Activated CD8-positive, alpha-beta memory T cell treated with anti-CD3 and anti-CD28 coated beads, Interleukin-2, amount 50 U/mL, for 4 hours (primary cell): ENCODE measurements around the gene OSBPL5.
A peak's percentile ranks its signal among the peaks of the same experiment; 100 is the strongest.
"Not testable (repeated sequence)": the region's sequence is repeated elsewhere in the genome, so short reads cannot be mapped to it uniquely, and the experiment has no call there.

ENCODE experiments used
- DNase-seq: peaks from one replicate; pipeline ENCODE4 v3.0.0-alpha.2; 2020

Gene OSBPL5

DNA sequence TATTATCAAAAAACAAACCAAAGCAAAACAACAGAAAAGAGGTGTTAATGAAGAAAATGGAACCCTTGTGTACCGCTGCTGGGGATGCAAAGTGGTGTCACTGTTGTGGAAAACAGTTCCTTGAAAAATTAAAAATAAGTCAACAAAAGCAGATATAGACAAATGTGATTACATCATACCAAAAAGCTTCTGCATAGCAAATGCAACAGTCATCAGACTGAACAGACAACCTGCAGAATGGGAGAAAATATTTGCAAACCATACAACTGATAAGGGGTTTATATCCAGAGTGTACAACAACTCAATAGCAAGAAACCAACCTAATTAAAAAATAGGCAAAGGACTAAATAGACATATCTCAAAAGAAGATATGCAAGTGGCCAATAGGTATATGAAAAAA is 85.0 kb downstream of the OSBPL5 start:
- DNase-seq = no peak

DNA sequence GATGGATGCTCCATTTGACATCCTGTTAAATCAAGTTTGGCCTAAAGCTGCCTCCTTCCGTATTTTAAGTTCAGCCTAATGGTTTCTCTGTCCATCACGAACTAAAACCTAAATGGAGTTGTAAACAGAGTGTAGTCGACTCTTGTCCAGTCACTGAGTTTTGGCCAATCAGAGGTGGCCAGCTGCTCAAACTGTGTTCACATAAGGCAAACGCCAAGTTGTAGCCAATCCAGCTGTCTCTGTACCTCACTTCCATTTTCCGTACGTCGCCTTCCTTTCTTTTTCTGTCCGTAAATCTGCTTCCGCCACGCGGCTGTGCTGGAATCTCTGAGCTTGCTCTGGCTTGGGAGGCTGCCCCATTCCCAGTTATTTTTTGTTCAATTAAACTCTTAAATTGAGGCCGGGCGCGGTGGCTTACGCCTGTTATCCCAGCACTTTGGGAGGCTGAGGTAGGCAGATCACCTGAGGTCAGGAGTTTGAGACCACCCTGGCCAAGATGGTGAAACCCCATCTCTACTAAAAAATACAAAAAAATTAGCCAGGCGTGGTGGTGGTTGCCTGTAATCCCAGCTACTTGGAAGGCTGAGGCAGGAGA is 87.2 kb downstream of the OSBPL5 start:
- DNase-seq = no peak

DNA sequence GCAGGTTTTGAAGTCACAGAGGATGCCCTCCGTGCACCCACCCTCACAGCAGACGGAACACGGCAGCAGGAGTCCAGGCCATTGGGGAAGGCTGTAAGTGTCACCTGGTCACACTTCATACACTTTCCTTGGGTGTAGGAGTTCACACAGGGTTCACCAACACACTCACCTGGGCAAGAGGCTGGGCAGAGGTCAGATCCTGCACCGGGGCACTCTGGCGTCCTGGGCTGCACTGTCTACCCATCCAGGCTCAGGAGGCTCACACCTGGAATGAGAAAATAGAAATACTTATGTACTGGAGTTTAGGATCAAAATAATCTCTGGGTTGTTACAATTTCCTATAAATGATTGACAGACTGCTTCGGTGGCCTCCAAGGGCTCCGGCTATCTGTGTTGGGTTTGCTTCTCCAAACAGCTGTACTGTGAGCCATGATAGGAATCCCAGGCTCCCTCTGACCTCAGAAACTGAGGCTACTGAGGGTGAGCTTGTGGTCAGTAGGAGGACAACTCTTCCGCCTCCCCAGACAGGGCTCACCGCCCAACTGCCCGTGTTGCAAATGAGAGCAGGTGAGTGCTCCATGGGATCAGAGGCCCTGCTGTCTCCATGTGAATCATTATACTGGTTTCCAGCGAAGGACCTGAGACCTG is 87.8 kb downstream of the OSBPL5 start:
- DNase-seq = no peak

DNA sequence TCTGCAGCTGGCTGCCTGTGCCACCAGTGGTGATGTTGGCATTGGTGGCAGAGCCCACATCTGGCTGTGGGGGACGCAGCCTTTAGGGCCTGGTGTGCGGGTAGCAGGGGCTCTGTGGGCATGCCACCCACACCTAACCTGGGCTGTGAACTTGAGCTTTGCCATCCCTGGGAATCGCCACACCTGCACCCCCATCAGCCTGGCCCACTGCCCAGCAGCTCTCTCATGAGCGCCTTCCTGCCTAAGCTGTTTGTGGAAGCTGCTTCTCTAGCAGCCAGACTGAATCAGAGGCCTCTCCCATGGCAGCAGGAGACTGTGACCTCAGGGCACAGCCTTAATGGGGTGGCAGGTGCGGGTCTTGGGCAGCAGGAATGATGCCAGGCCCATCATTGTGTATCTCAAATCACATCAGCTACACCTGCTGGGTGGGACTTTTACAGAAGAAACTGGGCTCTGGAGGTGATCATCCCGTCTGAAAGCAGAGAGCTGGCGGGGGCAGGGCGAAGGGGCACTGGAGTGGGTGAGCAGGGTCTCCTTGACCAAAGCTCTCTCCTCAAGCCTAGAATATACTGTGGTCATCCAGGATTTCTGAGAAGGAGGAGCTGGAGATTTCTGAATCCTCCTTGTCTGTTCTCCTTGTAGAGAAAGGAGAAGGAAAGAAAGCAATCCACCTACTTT is 90.1 kb downstream of the OSBPL5 start:
- no peak for DNase-seq

DNA sequence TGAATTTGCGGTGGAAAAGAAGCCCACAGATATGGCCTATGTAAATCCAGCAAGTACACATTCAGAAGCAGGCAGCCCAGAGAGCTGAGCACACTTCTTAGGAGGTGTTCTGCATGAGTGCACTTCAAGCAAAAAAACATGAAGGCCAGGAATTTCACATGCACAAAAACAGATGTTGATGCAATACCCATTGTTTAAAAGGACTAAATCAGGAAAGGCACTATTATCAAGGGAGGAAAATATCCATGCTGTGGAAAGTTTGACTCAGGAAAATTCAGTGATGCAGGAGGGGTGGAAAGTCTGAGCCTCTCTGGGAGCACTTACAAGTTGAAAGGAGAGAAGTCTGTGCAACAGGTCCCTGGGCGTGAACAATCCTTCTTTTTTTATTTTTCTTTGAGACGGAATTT is 92.1 kb downstream of the OSBPL5 start:
- DNase-seq = no peak

DNA sequence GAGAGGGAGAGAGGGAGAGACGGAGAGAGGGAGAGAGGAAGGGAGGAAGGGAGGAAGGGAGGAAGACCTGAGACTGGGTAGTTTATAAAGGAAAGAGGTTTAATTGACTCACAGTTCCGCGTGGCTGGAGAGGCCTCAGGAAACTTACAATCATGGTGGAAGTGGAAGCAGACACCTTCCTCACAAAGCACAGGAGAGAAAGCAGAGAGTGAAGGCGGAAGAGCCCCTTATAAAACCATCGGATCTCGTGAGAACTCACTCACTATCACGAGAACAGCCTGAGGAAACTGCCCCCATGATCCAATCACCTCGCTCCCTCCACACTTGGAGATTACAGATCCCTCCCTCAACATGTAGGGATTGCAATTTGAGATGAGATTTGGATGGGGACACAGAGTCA is 95.7 kb downstream of the OSBPL5 start:
- DNase-seq = no peak

DNA sequence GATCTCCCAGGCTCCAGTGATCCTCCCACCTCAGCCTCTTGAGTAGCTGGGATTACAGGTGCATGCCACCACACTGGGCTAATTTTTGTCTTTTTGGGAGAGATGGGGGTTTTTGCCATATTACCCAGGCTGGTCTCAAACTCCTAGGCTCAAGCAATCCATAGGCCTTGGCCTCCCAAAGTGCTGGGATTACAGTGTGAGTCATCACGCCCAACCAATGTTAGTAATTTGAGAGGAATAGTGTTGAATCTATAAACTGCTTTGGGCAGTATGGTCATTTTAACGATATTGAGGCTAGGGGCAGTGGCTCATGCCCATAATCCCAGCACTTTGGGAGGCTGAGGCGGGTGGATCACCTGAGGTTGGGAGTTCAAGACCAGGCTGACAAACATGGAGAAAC is 98.8 kb downstream of the OSBPL5 start:
- not testable (repeated sequence) for DNase-seq

DNA sequence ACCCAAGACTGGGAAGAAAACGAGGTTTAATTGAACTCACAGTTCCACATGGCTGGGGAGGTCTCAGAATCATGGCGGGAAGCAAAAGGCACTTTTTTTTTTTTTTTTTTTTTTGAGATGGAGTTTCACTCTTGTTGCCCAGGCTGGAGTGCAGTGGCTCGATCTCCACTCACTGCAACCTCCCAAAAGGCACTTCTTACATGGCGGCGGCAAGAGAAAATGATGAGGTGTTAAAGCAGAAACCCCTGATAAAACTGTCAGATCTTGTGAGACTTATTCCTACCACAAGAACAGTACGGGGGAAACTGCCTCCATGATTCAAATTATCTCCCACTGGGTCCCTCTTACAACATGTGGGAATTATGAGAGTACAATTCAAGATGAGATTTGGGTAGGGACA is 100.4 kb downstream of the OSBPL5 start:
- DNase-seq = not testable (repeated sequence)

DNA sequence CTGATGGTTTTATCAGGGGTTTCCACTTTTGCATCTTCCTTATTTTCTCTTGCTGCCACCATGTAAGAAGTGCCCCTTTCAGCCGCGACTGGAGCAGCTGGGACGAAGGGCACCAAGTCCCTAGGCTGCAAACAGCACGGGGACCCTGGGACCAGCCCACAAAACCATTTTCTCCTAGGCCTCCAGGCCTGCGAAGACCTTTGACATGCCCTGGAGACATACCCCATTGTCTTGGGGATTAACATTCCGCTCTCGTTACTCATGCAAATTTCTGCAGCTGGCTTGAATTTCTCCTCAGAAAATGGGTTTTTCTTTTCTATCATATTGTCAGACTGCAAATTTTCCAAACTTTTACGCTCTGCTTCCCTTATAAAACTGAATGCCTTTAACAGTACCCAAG is 101.2 kb downstream of the OSBPL5 start:
- not testable (repeated sequence) for DNase-seq

DNA sequence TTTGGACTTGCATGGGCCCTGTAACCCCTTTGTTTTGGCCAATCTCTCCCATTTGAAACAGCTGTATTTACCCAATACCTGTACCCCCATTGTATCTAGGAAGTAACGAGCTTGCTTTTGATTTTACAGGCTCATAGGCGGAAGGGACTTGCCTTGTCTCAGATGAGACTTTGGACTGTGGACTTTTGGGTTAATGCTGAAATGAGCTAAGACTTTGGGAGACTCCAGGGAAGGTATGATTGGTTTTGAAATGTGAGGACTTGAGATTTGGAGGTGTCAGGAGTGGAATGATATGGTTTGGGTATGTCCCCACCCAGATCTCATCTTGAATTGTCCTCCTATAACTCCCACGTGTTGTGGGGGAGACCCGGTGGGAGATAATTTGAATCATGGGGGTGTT is 101.7 kb downstream of the OSBPL5 start:
- DNase-seq = not testable (repeated sequence)

DNA sequence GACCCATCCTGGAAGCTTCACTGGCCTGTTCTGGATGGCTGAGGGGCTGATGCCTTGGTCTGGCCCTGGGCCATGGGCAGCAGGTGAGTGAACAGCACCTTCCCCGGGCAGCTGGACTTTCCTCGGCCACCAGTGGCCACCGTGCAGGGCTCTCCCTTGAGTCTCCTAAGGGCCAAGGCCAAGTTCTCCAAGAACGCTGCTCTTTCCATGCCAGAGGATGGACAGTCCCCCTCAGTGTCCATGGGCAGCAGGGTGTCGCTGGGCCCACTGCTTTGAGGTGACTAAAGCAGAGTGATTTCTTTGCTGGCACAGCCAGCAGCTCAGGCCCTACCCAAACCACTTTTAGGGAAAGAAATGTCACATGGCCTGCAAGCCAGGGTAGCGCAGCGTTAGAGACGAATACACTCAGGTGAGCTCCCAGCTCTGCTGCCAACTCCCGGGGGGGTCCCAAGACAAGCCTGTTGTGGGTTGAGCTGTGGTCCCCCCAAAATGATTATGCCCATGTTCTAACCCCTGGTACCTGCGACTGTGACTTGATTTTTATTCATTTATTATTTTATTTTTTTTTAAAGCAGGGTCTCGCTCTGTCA is 104.6 kb downstream of the OSBPL5 start:
- DNase-seq = no peak

DNA sequence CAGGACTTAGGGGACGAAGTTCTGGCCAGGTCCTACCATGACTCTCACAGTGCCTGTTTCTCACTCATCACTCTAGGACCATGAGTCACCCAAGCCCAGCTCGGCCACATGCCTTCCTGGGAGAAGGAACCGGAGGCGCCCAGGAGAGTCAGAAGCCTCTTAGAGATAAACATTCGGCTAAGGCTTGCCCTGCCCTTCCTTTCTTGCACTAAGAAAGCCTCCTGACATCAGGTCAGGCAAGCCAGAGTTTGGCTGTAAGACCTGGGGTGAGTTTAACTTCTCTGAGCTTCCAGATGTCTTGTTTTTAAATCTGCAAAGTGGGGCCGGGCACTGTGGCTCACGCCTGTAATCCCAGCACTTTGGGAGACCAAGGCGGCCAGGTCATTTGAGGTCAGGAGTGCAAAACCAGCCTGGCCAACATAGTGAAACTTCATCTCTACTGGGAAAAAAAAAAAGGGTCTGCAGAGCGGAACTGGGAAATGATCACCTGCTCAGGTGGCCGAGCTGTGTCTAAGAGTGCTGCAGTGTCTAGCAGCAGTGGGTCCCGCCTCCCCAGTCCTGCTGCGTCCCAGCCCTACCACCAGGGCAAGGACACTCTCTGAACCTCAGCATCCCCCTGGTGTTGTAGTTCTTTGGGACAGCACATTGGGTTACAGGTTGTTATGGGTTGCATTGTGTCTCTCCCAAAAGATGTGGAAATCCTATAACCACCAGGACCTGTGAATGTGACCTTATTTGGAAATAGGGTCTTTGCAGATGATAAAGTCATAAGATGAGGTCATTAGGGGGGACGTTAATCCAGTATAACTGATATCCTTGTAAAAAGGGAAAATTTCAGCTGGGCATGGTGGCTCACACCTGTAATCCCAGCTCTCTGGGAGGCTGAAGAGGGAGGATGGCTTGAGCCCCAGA is 106.1 kb downstream of the OSBPL5 start:
- DNase-seq = no peak

DNA sequence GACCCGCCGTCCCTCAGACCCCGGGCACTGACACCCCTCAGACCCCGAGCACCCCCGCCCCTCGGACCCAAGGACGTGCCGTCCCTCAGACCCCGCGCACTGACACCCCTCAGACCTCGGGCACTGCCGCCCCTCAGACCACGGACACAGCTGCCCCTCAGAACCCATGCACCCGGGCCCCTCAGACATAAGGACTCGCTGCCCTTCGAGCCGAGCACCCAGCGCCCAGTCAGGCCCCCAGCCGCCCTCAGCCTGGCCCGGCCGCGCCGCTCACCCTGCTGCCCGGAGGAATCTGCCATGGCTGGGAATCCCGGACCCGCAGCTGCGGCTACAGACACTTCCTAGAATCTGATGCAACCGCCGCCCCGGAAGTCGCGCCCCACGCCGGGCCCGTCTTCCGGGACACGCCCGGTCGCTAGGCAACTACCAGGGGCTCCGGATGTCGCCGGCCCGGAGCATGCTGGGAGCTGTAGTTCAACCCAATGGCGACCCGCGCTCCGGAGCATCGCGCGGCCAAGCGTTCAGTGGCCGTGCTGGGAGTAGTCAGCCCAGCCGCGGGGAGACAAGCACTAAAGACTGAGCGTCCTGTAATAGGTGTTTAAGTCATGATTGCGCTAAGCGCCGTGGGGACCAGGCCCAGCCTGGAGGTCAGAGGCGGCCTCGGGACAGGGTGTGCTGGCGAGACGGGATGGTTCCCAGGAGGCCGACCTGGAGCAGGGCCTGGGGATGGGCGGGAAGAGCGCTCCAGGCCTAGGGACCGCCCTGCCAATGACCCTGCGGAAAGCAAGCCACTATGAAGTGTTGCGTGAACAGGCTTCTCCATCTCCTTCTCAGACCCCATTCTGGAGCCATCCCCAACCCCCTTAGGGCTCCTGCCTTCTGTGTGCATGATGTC is 107.8 kb downstream of the OSBPL5 start, which contains the start of gene CARS1:
CARS1 (minus strand) TSS at position 355 of the 895 bp plus-strand sequence; CDS start at position 299, 56 bp downstream.
- peak; percentile 95 for DNase-seq

DNA sequence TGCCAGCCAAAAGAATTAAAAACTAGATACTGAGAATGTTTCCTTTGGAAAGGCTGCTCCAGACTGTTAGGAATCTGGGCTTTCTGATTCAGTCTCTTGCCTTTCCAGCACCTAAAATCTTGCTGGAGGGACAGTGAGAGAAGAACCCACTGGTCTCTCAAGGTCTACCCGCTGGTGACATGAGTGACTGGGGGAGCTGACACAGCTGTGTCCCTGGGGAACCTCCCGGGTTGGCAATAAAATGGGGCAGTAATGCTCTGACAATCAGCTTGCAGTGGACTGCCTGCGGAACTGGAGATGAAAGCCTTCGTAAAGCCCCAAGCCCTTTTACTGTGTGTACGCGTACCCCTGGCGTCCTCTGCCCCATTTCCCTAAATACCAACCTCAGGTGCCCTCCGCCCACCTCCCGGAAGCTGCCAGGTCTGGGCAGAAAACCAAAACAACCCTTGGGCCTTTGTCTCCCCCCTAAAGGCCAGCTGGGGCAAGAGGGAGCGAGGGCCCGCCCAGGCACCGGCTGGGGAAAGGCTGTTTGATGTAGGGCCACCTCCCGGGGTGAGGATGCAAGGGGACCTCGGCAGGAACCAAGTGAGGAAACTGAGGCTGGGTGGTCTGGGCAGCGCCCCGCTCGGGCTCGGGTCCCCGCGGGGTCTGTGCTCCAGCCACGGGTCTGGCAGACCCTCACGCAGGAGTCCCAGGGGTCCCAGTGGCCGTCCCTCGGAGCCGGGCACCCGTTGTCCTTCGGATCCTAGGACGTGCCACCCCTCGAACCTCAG is 108.6 kb downstream of the OSBPL5 start:
- peak; percentile 29 for DNase-seq

DNA sequence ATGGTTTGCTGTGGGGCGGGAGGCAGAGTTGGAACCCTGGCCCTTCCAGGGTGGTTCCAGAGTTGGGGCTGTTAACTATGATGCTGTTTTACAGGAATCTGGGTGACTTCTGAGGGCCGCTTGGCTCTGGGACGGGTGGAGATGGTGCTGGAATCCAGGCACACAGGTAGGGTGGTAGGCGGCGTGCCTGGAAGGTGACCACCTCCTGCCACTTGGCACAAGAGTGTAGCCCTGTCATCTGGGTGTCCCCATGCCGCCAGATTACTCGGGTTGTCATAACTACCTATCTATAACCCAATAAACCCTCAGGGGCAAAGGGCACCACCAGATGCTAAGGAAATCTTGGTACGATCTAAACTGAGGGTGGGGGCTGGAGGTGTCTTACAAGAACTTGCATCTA is 109.2 kb downstream of the OSBPL5 start:
- no peak for DNase-seq

DNA sequence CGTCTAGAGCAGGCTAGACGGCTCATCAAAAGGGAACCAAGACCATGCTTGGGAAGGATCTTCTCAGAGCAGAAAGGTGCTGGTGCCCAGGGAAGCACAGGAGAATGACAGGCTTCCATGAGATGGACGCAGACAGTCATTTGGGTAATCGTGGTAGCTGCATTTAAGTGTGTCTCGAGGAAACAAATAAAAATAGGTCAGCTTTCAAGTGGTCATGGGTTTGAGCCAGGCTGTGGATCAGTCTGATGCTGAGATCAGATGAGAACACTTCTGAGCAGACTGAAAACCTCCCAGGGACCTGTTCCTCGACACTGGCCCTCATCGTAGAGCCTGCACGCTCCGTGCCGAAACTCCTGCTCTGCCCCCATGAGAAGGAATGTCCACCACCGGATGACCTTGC is 112.5 kb downstream of the OSBPL5 start:
- DNase-seq = no peak

DNA sequence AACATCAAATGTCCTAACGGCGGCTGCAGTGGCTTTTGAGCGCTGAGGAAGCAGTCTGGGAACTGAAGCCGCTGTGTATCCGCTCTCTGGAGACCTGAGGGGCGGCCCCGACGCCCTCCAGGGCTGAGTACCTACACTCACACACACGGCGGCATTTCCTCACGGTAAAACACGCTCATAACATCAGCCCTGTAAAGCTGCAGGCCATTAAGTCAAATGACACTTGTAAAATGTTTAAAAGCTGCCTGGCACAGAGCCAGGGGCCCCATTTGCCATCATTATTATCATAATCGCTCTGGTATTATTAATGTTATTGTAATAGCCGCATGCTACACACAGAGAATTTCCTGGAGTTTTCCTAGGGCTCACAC is 113.0 kb downstream of the OSBPL5 start:
- no peak for DNase-seq

DNA sequence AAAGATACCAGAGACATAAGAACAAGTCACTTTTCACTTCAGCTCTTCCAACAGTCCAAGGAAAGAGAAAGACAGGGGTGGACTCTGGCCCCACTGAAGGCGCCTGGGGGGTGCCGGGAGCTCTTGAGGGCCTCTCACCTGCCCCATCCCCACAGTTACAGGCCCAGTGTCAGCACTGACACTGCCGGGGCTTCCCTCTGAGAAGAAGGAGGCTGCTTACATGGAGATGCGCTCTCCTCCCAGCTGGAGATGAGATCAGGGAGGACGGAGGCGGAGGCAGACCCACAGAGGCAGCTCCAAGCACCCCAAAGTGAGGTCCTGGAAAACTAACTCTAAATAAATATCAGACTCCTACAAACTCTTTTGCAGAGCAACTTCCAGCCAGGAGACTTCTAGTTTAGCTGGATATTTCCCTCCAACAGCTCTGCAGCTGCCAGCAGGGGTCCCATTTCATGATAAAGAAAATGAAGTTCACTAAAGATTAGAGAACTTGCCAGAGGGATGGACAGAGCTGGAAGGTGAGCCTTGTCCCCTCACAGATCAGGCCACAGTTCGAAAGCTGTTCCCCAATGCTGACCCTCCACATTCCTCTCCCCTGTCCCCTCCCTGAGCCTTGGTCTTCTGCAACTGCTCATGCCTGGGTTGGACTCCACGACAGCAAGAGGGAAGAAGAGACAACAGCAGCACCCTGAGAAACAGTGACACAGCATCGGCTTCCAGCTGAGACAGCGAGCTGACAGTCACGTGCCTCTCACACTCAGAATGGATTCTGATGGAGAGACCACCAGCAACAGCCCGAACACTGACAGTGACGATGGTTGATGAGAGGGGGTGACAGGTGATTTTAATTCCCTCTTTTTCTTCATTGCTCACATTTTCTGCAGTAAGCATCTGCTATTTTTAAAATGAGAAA is 113.7 kb downstream of the OSBPL5 start:
- no peak for DNase-seq

DNA sequence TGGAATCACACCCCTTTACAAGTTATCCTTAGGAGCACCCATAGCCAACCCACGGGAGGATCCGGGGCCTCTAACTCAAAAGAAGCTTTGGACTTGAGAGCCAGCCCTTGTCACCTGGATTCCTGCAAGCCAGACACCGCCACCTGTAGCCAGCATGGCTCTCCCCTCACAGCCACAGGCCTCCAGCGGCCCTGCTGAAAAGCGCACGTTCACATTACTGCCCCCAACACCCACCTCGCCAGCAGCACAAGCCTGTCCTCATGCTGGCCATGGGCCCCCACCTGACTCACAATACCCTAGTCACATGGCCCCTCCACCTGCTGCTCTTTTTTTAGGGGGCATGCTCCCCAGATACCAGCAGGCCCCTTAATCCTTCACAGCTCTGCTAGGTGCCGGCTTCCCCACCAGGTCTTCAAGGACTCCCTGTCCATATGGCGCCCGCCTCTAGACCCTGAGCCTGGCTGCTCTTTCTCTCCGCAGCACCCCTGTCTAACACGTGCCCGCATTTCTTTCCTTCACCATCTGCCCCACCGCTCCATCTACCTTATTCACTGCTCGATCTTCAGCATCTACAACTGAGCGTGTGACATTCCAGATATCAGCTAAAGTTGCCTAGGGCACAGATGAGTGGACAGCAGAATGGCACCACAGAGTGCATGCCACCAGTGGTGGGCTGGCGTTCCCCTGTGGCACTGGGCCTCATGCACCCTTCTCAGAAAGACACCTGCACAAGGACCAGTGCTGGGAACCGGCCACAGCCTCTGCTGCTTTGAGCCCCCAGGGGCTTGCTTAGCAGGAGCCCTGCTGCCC is 114.5 kb downstream of the OSBPL5 start:
- DNase-seq = no peak
